HL-60 (cell line): Measurements from ENCODE around the gene SERBP1.

Experiments used
- DNase-seq, 2 experiments: peaks; one replicate each; pipeline ENCODE4 v3.0.0-alpha.2; 2010 to 2020; ENCODE audit warnings: low read depth in 1 of 2, low spot score in 1 of 2
- H3K27ac ChIP-seq: fragments of 250-450 bp; sonication (Bioruptor Pico); replicated peaks from 2 replicates; pipeline ENCODE4 v1.5.1; 2020; ENCODE audit warnings: mild to moderate bottlenecking, moderate library complexity
- H3K27me3 ChIP-seq: fragments of 250-450 bp; sonication (Bioruptor Pico); 2 replicates; pipeline ENCODE4 v1.5.1; 2021; ENCODE audit warnings: mild to moderate bottlenecking, moderate library complexity; ENCODE audit not compliant: insufficient read depth, poor library complexity, severe bottlenecking
- H3K4me3 ChIP-seq: replicated peaks from 2 replicates; pipeline ENCODE4 v1.5.1; 2011; ENCODE audit warnings: mild to moderate bottlenecking, control low read depth, low read length; ENCODE audit not compliant: insufficient read depth
- GABPA ChIP-seq: IDR thresholded peaks from 2 replicates; pipeline ENCODE4 v1.6.1; 2012; ENCODE audit warnings: low read depth
- POLR2AphosphoS5 ChIP-seq: IDR thresholded peaks from 2 replicates; pipeline ENCODE4 v1.6.1; 2012; ENCODE audit warnings: low read depth
- SPI1 ChIP-seq: IDR thresholded peaks from 2 replicates; pipeline ENCODE4 v1.6.1; 2012; ENCODE audit warnings: low read depth, mild to moderate bottlenecking, borderline replicate concordance
- TF ChIP-seq, protein P1 (sequence below): IDR thresholded peaks from one replicate; pipeline ENCODE4 v1.5.1; 2011; ENCODE audit warnings: low read length, control low read depth, inconsistent platforms; ENCODE audit not compliant: insufficient read depth
- TF ChIP-seq, protein P2 (sequence below): IDR thresholded peaks from 2 replicates; pipeline ENCODE4 v1.6.1; 2012; ENCODE audit warnings: low read depth; ENCODE audit not compliant: insufficient replicate concordance

The SERBP1 gene

DNA sequence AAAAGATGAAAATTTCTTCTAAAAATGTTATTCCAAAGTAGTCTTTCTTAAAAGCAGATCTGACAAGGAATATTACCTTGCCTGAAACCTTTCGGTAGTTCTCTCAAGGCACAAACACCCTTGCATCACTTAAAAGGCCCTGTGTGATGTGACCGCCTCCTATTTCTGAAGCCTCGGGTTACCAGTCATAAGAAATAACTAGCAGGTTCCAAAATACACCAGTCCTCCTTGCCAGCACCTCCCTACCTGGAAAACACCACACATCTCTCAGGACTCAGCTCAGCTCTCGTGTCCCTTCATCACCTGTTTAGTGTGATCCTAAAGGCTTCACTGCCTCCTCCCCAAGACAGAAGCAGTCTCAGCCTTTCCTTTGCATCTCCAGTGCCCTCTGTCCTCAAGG, 35.7 kb downstream of the SERBP1 start:
- Histone ChIP-seq H3K4me3 (no peak overlapping the region), H3K27ac (no peak overlapping the region), H3K27me3 (no peaks in the 10 kb centered on the region)
- no peak for TF ChIP-seq GABPA
- TF ChIP-seq, protein P1, sequence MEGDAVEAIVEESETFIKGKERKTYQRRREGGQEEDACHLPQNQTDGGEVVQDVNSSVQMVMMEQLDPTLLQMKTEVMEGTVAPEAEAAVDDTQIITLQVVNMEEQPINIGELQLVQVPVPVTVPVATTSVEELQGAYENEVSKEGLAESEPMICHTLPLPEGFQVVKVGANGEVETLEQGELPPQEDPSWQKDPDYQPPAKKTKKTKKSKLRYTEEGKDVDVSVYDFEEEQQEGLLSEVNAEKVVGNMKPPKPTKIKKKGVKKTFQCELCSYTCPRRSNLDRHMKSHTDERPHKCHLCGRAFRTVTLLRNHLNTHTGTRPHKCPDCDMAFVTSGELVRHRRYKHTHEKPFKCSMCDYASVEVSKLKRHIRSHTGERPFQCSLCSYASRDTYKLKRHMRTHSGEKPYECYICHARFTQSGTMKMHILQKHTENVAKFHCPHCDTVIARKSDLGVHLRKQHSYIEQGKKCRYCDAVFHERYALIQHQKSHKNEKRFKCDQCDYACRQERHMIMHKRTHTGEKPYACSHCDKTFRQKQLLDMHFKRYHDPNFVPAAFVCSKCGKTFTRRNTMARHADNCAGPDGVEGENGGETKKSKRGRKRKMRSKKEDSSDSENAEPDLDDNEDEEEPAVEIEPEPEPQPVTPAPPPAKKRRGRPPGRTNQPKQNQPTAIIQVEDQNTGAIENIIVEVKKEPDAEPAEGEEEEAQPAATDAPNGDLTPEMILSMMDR = no peak
- TF ChIP-seq, protein P2, sequence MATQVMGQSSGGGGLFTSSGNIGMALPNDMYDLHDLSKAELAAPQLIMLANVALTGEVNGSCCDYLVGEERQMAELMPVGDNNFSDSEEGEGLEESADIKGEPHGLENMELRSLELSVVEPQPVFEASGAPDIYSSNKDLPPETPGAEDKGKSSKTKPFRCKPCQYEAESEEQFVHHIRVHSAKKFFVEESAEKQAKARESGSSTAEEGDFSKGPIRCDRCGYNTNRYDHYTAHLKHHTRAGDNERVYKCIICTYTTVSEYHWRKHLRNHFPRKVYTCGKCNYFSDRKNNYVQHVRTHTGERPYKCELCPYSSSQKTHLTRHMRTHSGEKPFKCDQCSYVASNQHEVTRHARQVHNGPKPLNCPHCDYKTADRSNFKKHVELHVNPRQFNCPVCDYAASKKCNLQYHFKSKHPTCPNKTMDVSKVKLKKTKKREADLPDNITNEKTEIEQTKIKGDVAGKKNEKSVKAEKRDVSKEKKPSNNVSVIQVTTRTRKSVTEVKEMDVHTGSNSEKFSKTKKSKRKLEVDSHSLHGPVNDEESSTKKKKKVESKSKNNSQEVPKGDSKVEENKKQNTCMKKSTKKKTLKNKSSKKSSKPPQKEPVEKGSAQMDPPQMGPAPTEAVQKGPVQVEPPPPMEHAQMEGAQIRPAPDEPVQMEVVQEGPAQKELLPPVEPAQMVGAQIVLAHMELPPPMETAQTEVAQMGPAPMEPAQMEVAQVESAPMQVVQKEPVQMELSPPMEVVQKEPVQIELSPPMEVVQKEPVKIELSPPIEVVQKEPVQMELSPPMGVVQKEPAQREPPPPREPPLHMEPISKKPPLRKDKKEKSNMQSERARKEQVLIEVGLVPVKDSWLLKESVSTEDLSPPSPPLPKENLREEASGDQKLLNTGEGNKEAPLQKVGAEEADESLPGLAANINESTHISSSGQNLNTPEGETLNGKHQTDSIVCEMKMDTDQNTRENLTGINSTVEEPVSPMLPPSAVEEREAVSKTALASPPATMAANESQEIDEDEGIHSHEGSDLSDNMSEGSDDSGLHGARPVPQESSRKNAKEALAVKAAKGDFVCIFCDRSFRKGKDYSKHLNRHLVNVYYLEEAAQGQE = no peak
- TF ChIP-seq SPI1 = no peak
- TF ChIP-seq POLR2AphosphoS5 = no peak
- DNase-seq = no peak

DNA sequence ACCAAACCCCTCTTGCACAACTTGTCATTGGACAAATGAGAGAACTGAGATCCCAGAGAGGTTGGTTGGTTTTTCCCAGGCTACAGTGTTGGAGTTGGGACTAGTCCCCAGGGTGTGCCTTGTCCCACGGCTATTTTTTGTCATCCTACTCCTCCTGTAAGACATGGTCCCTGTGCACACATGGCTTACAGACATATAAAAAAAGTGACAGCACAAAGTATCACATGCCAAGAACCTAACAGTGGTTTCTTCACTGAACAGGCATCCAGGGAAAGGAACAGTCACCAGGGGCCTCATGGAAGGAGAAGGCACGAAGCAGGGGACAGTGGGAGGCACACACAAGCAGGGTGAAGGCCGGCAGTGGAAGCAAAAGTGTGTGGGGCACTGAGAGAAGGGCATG, 36.5 kb downstream of the SERBP1 start:
- Histone ChIP-seq H3K27me3 (no peaks in the 10 kb centered on the region), H3K27ac (no peak overlapping the region), H3K4me3 (no peak overlapping the region)
- no peak for TF ChIP-seq POLR2AphosphoS5
- TF ChIP-seq, protein P2 = no peak
- TF ChIP-seq GABPA = no peak
- TF ChIP-seq, protein P1 = no peak
- TF ChIP-seq SPI1 = no peak
- no peak for DNase-seq

DNA sequence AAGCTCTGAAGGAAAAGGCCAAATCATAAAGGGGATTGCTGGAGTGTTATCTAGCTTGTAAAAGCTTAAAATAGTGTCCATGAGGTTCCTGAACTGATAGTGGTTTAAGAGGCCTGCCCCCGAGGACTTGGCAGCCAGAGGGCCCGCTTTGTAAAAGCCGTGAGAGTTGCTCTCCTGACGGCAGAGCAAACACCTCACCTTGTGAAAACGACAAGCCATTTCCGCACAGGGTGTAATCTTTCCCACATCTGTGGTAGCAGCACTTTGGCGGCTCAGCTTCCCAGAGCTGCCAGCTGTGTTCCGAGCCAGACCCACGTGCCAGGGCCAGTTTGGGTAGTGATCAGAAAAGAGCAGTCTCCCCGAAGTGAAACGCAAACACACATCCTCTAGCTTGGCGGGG, 37.0 kb downstream of the SERBP1 start:
- no peak overlapping the region for H3K4me3 ChIP-seq
- TF ChIP-seq POLR2AphosphoS5 = no peak
- TF ChIP-seq, protein P2 = no peak
- no peaks in the 10 kb centered on the region for H3K27me3 ChIP-seq
- H3K27ac ChIP-seq = no peak overlapping the region
- no peak for DNase-seq
